Tibial artery (tissue), 4 donors: ENCODE measurements around the gene TAF1C.
"Not testable (repeated sequence)": the region's sequence is repeated elsewhere in the genome, so short reads cannot be mapped to it uniquely, and the experiment has no call there.

Experiments
- DNase-seq, 2 donors: peaks; one replicate each; pipeline ENCODE4 v3.0.0-alpha.2; 2019
- H3K27ac ChIP-seq, 2 donors: fragments of 200-600 bp; sonication (generic) in 1 of 2; 1 replicate in 1 of 2; 2 replicates in 1 of 2; pipeline ENCODE4 v1.5.1; 2018 to 2019; ENCODE audit warnings: mild to moderate bottlenecking in 1 of 2
- H3K27me3 ChIP-seq, 2 donors: fragments of 200-600 bp; sonication (generic) in 1 of 2; one replicate each; pipeline versions ENCODE4 v1.5.1 to v1.6.0; 2016 to 2019
- H3K36me3 ChIP-seq, 3 donors: fragments of 200-600 bp; sonication (generic) in 2 of 3; one replicate each; pipeline ENCODE4 v1.5.1; 2016 to 2019; ENCODE audit warnings: mild to moderate bottlenecking in 2 of 3
- H3K4me1 ChIP-seq, 4 donors: fragments of 200-600 bp; sonication (generic) in 2 of 4; 1 replicate in 3 of 4; 2 replicates in 1 of 4; pipeline ENCODE4 v1.5.1; 2016 to 2019
- H3K4me3 ChIP-seq, 2 donors: fragments of 200-600 bp; sonication (generic) in 1 of 2; 1 replicate in 1 of 2; 2 replicates in 1 of 2; pipeline ENCODE4 v1.5.1; 2018 to 2019; ENCODE audit warnings: mild to moderate bottlenecking in 2 of 2
- H3K9me3 ChIP-seq, 3 donors: fragments of 200-600 bp; sonication (generic) in 1 of 3; one replicate each; pipeline ENCODE4 v1.5.1; 2016 to 2019
- intact Hi-C: fragments of 100-400 bp; cut with DNase I; formaldehyde crosslinking; loops from one replicate; pipeline ENCODE4 v1.15.0; 2023; ENCODE audit warnings: low total_unique reads
- TF ChIP-seq, protein P1 (sequence below), 2 experiments: fragments of 200-600 bp in 1 of 2; fragments of 450-650 bp in 1 of 2; IDR thresholded peaks; one replicate each; pipeline ENCODE4 v1.5.1; 2017 to 2019; ENCODE audit warnings: antibody characterized with exemption in 2 of 2, mild to moderate bottlenecking in 1 of 2, moderate library complexity in 1 of 2

Gene TAF1C

DNA sequence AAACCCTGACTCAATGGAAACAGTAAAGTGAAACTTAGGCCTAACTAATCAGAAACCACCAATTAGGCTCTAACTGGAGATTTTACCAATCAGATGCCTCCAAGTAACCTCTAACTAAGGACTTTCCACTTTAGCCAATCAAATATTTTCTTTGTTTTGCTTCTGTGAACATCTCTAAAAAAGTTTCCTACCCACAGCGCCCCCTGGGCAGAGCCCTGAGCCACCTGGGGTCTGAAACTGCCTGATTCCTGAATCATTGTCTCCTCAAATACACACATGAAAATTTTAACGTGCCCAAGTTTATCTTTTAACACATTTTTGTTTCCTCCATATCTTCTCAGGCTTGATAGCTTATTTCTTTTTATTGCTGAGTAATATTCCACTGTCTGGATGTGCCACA lies 23.1 kb upstream of the TAF1C start:
- H3K36me3 ChIP-seq = no peaks in the 10 kb centered on the region
- intact Hi-C loops = no loop called here
- H3K9me3 ChIP-seq = no peaks in the 10 kb centered on the region
- peaks cover 0 to 3% of the 10 kb centered on the region in 2 donors for H3K27me3 ChIP-seq
- DNase-seq = no peak
- H3K27ac ChIP-seq = no peak overlapping the region
- H3K4me1 ChIP-seq = no peaks in the 10 kb centered on the region
- no peak overlapping the region for H3K4me3 ChIP-seq
- TF ChIP-seq, protein P1, sequence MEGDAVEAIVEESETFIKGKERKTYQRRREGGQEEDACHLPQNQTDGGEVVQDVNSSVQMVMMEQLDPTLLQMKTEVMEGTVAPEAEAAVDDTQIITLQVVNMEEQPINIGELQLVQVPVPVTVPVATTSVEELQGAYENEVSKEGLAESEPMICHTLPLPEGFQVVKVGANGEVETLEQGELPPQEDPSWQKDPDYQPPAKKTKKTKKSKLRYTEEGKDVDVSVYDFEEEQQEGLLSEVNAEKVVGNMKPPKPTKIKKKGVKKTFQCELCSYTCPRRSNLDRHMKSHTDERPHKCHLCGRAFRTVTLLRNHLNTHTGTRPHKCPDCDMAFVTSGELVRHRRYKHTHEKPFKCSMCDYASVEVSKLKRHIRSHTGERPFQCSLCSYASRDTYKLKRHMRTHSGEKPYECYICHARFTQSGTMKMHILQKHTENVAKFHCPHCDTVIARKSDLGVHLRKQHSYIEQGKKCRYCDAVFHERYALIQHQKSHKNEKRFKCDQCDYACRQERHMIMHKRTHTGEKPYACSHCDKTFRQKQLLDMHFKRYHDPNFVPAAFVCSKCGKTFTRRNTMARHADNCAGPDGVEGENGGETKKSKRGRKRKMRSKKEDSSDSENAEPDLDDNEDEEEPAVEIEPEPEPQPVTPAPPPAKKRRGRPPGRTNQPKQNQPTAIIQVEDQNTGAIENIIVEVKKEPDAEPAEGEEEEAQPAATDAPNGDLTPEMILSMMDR (IDR thresholded peaks at IDR 0.05) = no peak

DNA sequence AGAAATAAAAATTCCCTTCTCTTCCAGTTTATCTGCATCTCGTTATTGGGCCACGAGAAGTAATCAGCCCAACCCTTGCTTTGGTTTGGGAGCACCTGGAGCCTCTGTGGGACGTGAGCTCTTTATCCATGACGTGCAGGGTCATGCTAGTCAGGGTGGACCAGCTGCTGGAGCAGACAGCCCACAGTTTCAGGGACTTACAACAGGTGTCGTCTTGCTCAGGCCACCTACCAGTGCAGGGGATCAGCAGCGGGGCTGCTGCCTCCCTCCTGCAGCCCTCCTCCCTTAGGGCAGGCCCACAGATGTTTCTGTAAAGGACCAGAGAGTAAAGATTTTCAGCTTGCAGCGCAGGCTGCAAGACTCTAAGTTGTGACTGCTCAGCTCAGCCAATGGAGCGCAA lies 21.0 kb upstream of the TAF1C start:
- H3K4me3 ChIP-seq = no peak overlapping the region
- no peak overlapping the region for H3K27ac ChIP-seq
- intact Hi-C loops = no loop called here
- DNase-seq = no peak
- no peaks in the 10 kb centered on the region for H3K9me3 ChIP-seq
- H3K36me3 ChIP-seq = no peaks in the 10 kb centered on the region
- TF ChIP-seq, protein P1 (IDR thresholded peaks at IDR 0.05) = no peak
- H3K27me3 ChIP-seq = peaks cover 0 to 2% of the 10 kb centered on the region in 2 donors
- H3K4me1 ChIP-seq = no peaks in the 10 kb centered on the region

DNA sequence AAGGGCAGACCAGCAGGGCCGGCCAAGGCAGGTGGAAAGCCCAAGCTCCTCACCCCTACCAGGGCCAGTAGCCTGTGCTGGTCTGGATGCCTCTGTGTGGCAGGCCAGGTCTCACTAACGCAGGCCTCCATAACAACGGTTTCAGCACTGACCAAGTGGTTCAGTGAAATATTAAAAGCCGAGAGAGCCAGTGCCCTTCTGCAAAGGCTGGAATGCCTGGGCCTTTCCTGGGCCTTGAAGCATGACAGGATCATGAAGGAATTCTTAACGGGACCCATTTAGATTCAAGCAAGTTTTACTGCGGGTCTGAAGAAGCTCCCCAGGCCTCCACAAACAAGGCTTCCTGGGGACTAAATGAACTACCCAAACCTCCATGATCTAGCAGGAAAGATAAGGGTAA lies 20.4 kb upstream of the TAF1C start:
- no peaks in the 10 kb centered on the region for H3K36me3 ChIP-seq
- H3K27ac ChIP-seq = no peak overlapping the region
- no peaks in the 10 kb centered on the region for H3K9me3 ChIP-seq
- no peak for DNase-seq
- intact Hi-C loops = no loop called here
- no peak overlapping the region for H3K4me3 ChIP-seq
- TF ChIP-seq, protein P1 (IDR thresholded peaks at IDR 0.05) = no peak
- peaks cover 0 to 2% of the 10 kb centered on the region in 2 donors for H3K27me3 ChIP-seq
- no peaks in the 10 kb centered on the region for H3K4me1 ChIP-seq

DNA sequence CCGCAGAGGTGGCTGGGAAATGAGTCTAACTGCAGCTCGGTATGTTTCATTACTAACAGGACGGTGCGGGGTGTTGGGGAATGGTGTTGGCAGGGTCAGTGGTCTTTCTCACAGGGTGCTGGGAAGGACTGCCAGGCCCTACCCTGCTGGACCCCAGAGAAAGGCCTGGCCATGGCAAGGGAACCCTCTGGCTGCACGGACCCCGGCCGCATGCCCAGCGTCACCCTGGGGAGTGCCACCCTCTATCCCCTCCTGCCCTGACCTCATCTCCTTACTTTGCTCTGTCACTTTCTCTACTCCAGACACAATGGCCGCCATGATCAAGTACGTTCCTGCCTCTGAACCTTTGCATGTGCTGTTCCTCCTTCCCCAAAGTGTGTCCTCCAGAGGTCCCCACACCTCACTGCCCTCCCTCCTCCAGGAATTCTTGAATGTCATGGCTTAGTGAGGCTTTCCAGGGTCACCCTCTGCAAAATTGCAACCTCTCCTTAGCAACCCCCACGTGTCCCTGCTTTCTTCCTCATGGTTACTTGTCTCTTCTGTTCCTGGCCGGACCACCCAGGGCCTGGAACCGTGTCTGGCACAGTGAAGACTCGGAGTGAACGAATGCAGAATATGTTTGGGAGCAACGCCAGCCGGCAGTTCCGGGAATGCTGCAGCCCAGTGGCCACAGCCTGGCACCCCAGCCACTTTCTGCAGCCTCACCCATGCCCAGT lies 19.3 kb upstream of the TAF1C start:
- no peaks in the 10 kb centered on the region for H3K9me3 ChIP-seq
- H3K4me1 ChIP-seq = no peaks in the 10 kb centered on the region
- H3K27me3 ChIP-seq = peaks cover 0 to 2% of the 10 kb centered on the region in 2 donors
- H3K36me3 ChIP-seq = no peaks in the 10 kb centered on the region
- intact Hi-C loops = no loop called here
- TF ChIP-seq, protein P1 (IDR thresholded peaks at IDR 0.05) = no peak
- no peak for DNase-seq
- H3K4me3 ChIP-seq = no peak overlapping the region
- H3K27ac ChIP-seq = no peak overlapping the region

DNA sequence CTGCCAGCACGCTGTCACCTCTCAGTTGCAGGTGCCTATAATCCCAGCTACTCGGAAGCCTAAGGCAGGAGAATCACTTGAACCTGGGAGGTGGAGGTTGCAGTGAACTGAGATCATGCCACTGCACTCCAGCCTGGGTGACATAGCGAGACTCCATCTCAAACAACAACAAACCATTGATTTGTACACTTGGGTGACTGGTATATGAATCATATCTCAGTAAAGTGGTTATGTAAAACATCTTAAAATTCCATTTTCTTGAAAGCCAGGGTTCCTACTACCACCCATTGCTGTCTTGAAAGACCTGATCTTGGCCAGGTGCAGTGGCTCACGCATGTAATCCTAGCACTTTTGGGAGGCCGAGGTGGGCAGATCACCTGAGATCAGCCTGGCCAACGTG lies 18.3 kb upstream of the TAF1C start:
- intact Hi-C loops, H3K4me3 ChIP-seq, H3K4me1 ChIP-seq, H3K27ac ChIP-seq, H3K9me3 ChIP-seq, H3K36me3 ChIP-seq, DNase-seq, H3K27me3 ChIP-seq: not testable (repeated sequence)

DNA sequence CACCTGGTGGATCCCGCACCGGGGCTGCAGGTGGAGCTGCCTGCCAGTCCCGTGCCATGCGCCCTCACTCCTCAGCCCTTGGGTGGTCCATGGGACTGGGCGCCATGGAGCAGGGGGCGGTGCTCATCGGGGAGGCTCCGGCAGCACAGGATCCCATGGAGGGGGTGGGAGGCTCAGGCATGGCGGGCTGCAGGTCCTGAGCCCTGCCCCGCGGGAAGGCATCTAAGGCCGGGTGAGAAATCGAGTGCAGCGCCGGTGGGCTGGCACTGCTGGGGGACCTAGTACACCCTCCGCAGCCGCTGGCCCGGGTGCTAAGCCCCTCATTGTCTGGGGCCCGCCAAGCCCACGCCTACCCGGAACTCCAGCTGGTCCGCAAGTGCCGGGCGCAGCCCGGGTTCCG lies 17.7 kb upstream of the TAF1C start:
- H3K9me3 ChIP-seq, H3K27ac ChIP-seq, DNase-seq, H3K27me3 ChIP-seq, H3K4me3 ChIP-seq, H3K4me1 ChIP-seq, intact Hi-C loops, H3K36me3 ChIP-seq: not testable (repeated sequence)

DNA sequence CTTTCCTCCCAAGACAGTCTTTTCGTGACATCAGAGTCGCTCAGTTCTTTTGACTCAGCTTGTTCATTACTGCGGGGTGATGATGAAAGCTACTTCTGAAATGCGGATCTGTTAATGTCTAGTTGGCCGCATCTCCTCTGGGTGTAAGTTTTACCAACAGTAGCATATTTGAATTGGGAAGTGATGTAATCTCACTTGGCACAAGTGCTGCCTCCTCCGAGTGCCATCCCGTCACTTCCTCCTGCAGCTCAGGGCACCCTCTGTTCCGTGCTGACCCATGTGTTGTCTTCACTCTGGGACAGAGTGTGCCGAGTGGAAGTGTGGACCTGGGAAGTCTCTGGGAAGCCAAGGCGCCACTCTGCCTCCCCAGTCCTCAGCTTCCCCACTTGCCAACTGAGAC lies 13.0 kb upstream of the TAF1C start:
- TF ChIP-seq, protein P1 (IDR thresholded peaks at IDR 0.05) = no peak
- peak in 1 of 2 donors; percentile 58 for DNase-seq
- Histone ChIP-seq H3K9me3 (no peaks in the 10 kb centered on the region), H3K36me3 (no peaks in the 10 kb centered on the region), H3K4me1 (no peaks in the 10 kb centered on the region), H3K4me3 (no peak overlapping the region), H3K27me3 (peaks cover 0 to 29% of the 10 kb centered on the region in 2 donors), H3K27ac (no peak overlapping the region)
- intact Hi-C loops = no loop called here
